Metanephros (tissue), 1 donor: ENCODE results near the gene ATP1B2. TPM values are rescaled to one million over a fixed set of nuclear protein-coding genes. Genes with fewer than 3 reads are reported as not detected.

Experiments used
- total RNA-seq: library from RNA; depleted of rRNA; stranded (reverse); fragments of >200 nt; gene quantifications from one replicate; pipeline ENCODE4 v1.2.3, GENCODE V29; 2014

Gene ATP1B2, protein sequence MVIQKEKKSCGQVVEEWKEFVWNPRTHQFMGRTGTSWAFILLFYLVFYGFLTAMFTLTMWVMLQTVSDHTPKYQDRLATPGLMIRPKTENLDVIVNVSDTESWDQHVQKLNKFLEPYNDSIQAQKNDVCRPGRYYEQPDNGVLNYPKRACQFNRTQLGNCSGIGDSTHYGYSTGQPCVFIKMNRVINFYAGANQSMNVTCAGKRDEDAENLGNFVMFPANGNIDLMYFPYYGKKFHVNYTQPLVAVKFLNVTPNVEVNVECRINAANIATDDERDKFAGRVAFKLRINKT
- 13.1 TPM for total RNA-seq

DNA sequence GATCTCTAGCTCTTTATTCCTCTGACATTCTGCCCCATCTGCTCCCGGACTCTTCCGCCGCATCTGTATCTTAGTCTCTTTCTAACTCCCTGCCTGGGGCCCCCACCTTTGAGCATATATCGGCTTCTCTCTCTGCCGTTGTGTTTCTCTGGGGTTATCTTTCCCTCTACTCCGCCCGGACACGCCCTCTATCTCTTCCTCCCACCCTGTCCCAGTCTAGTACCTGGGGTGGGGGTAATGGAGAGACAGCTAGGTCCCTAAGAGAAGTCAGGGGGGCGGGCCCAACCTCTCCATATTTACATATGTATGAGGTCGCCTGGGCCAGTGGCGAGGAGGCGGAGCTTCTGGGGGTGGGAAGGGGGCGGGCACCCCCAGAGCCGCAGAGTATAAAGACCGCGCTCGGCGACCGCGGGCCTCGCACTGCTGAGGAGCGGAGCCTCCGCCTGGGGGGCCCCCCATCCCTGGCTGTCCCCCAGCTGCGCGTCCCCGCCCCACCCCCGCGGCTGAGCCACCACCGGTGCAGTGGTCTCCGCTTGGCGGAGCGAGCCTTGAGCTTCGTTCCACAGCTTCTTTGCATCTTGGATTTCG, at the start of gene ATP1B2:
Gene ATP1B2, plus strand, starts transcription at position 418 of the 588 bp plus-strand sequence. CDS start 593 bp downstream, outside the sequence.

DNA sequence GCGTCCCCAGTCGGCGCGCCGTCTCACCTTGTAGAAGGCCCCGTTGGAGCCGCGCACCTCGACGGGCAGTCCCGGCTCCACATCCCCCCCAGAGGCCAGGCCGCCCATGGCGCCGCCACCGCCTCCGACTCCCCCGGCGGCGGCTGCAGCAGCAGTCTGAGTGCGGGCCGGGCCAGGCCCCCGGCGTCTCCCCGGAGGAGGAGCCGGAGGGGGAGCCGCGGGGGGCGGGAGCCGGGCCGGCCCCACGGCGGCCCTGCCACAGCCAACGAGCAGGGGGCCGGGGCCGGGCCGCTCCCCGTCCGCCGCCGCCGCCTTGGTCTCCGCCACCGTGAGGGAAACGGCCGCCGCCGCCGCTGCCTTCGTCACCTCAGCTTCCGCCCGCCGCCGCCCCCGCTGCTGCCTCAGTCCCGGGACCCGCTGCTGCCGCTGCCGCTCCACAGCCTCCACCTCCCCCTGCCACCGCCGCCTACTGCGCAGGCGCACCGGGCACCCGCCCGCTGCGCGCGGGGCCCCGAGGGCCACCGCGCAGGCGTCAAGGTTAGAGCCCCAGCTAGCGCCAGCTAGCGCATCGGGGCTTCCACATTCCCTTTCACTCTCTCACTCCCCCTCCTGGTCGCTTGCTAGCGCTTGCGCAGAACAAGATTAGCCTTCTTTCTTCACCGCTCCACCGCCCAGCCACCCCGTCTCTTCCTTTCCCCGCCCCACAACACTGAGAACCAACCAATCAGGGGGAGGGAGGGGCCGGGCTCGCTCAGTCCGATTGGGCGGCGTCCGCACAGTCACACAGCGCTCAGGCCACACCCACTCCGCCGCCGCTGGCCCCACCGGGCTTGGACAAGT, 36.1 kb upstream of the ATP1B2 start, which contains the start of gene FXR2:
Gene FXR2, minus strand, starts transcription at position 473 of the 840 bp plus-strand sequence. Its CDS starts 365 bp downstream, at position 108.

DNA sequence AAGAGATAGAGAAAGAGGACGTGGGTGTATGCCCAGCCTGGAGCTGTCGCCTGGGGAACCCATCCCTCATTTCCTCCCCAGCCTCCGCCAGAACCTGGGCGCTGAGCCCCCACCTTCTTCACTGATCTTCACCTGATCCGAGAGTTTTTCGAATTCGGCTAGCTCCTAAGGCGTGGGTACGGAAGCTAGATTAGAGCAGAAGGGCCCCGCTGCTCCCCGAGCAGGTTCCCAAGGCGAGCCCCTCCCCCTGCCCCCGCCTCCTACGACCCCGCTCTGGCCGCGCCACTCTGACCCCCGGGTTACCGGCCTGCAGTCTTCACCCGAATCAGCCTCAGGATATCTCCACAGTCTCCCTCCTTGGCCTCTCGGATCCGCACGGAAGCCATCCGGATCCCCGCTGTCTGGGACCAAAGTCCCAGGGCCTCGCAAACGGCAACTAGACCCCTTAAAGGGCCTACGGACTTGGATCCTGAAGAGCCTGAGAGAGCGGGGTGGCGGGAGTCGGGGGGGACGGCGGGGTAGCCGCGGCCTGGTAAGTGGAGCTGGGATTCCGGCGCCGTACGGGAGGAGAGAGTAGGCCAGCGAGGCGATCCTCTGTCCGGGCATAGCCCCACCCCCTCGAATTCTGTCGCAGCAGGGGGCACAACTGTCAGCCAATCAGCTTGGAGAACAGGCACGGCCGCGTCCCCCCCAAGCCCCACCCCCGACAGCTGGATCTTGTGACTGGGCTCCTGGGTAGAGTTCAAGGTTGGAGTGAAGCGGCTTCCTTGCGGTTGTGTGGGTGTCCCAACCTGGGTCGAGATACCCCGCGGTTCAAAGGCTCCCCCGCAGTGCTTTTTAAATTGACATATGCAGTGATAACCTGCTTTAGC, 23.2 kb upstream of the ATP1B2 start, which contains the start of gene SAT2:
Gene SAT2, minus strand, starts transcription at position 572 of the 872 bp plus-strand sequence. Its CDS starts 186 bp downstream, at position 386.

DNA sequence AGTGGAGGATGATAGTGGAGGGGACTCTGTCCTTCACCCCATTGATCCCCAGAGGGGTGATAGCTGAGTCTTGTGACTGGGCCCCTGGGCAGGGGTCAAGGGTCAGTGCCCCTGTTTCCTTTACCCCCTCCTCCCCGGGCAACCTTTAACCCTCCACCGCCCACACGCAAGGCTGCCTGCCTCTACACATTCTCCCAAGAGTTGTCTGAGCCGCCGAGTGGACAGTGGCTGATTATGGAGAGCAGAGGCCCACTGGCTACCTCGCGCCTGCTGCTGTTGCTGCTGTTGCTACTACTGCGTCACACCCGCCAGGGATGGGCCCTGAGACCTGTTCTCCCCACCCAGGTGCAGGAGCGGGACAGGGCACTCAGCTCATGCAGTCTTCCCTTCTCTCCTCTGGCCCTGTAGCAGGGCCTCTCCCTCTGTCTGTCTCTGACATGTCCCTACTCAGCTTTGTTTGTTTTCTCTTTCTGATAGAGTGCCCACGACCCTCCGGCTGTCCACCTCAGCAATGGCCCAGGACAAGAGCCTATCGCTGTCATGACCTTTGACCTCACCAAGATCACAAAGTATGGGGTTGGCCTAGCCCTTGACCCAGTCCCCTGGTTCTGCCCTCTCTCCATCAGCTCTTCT, 20.7 kb upstream of the ATP1B2 start, which contains the start of gene SHBG:
Gene SHBG, plus strand, starts transcription at position 197 of the 633 bp plus-strand sequence. Its CDS starts 38 bp downstream, at position 235.

DNA sequence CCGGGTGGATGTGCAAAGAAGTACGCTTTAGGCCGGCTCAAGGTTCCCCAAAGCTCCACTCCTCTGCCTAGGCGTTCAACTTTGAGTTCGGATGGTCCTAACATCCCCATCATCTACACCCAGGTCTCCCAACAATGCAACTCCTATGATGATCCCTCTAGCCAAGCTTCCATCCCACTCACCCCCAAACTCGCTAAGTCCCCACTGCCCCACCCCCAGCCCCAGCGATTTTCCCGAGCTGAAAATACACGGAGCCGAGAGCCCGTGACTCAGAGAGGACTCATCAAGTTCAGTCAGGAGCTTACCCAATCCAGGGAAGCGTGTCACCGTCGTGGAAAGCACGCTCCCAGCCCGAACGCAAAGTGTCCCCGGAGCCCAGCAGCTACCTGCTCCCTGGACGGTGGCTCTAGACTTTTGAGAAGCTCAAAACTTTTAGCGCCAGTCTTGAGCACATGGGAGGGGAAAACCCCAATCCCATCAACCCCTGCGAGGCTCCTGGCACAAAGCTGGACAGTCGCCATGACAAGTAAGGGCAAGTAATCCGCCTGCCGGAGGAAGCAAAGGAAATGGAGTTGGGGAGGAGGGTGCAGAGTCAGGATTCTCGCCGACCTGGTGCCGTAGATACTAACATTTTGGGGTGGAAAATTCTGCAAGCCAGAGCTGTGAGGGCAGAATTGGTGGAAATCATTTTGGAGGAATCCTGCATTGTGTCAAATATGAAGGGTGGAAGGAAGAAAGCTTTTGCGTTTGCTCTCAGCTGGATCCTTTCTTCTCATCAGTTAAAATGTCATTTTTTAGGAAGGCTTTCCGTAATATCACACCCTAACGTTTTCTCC, 36.6 kb downstream of the ATP1B2 start, which contains the start of gene TP53:
Gene TP53, minus strand, starts transcription at position 419 of the 836 bp plus-strand sequence. CDS start 10,896 bp downstream, outside the sequence.

DNA sequence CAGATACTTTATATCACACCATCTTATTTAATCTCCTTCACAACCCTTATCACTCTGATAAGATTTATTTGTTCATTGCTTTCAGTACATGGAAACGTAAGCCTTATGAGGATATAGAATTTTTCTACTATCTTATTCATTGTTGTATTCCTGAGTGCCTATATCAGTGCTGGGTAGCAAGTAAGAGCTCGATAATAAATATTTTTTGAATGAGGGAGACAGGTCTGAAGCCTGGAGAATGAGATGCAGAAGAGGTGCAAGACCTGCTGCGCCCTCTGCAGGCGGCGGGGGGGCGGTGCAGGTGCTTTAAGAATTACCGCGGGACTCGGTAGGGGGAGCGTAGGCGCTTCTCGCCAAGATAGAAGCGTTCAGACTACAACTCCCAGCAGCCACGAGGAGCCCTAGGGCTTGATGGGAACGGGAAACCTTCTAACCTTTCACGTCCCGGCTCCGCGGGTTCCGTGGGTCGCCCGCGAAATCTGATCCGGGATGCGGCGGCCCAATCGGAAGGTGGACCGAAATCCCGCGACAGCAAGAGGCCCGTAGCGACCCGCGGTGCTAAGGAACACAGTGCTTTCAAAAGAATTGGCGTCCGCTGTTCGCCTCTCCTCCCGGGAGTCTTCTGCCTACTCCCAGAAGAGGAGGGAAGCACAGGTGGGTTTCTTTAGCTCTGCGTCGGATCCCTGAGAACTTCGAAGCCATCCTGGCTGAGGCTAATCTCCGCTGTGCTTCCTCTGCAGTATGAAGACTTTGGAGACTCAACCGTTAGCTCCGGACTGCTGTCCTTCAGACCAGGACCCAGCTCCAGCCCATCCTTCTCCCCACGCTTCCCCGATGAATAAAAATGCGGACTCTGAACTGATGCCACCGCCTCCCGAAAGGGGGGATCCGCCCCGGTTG, 37.4 kb downstream of the ATP1B2 start, which contains the start of gene WRAP53:
Gene WRAP53, plus strand, starts transcription at position 570 of the 900 bp plus-strand sequence. Its CDS starts 172 bp downstream, at position 742.

DNA sequence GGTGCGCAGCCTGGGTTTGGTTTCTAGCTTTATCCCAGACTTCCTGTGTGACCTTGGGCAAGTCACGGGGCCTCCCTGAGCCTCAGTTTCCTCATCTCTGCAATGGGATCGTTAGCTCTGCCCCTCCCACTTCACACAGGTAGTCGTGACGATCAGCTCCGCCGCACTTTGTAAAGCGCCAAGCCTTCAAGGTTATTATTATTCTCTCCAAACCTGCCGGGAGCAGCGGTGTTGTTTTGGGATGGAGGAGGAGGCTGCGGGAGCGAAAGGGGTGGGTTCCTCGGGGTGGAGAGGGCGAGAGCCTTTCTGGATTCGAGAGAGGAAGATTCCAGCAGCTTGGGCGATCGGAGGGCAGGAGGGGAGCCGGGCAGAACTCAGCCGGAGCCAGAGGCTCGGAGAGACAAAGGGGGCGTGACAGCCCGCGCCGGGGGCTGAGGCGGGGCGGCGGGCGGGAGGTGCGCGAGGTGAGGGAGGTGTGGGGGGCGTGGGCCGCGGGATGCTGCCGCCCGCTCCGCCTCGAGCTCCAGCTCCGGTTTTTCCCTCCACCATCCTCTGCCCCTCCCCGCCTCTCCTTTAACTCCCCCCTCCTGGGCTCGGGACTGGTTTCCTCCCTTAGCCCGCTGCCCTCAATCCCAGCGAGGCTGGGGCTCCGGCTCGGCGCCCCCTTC, 54.0 kb downstream of the ATP1B2 start, which contains the start of gene EFNB3:
Gene EFNB3, plus strand, starts transcription at position 602 of the 668 bp plus-strand sequence. CDS start 397 bp downstream, outside the sequence.

Other genes with a start within 250 kb of the ATP1B2 start
- gene TMEM256, start 246.8 kb upstream of the ATP1B2 start, total RNA-seq = 109 TPM
- 21.3 TPM for gene NLGN2, start 243.1 kb upstream of the ATP1B2 start, total RNA-seq
- gene SPEM1, start 230.6 kb upstream of the ATP1B2 start, total RNA-seq = not detected
- gene SPEM2, start 225.3 kb upstream of the ATP1B2 start, total RNA-seq = not detected
- gene SPEM3, start 222.1 kb upstream of the ATP1B2 start, total RNA-seq = not detected
- 5.0 TPM for gene TMEM102, start 215.5 kb upstream of the ATP1B2 start, total RNA-seq
- 4.8 TPM for gene FGF11, start 211.4 kb upstream of the ATP1B2 start, total RNA-seq
- 21.4 TPM for gene CHRNB1, start 205.9 kb upstream of the ATP1B2 start, total RNA-seq
- 31.0 TPM for gene ZBTB4, start 171.3 kb upstream of the ATP1B2 start, total RNA-seq
- gene SLC35G6, start 169.5 kb upstream of the ATP1B2 start, total RNA-seq = not detected
- gene POLR2A, start 166.6 kb upstream of the ATP1B2 start, total RNA-seq = 118 TPM
- gene TNFSF12, start 101.9 kb upstream of the ATP1B2 start, total RNA-seq = 11.6 TPM
- gene TNFSF13, start 92.2 kb upstream of the ATP1B2 start, total RNA-seq = 10.2 TPM
- gene SENP3, start 89.0 kb upstream of the ATP1B2 start, total RNA-seq = 58.0 TPM
- 16.2 TPM for gene CD68, start 71.3 kb upstream of the ATP1B2 start, total RNA-seq
- 49.6 TPM for gene MPDU1, start 67.1 kb upstream of the ATP1B2 start, total RNA-seq
- gene SOX15, start 60.8 kb upstream of the ATP1B2 start, total RNA-seq = 1.5 TPM
- 30.3 TPM for gene FXR2, start 36.0 kb upstream of the ATP1B2 start, total RNA-seq
- gene SAT2, start 23.1 kb upstream of the ATP1B2 start, total RNA-seq = 56.3 TPM
- gene SHBG, start 20.8 kb upstream of the ATP1B2 start, total RNA-seq = 2.6 TPM
- 47.4 TPM for gene TP53, start 36.6 kb downstream of the ATP1B2 start, total RNA-seq
- gene WRAP53, start 37.6 kb downstream of the ATP1B2 start, total RNA-seq = 8.2 TPM
- 8.7 TPM for gene EFNB3, start 54.3 kb downstream of the ATP1B2 start, total RNA-seq
- 0.47 TPM for gene DNAH2, start 66.8 kb downstream of the ATP1B2 start, total RNA-seq
- gene KDM6B, start 183.3 kb downstream of the ATP1B2 start, total RNA-seq = 22.2 TPM
- 21.1 TPM for gene TMEM88, start 204.1 kb downstream of the ATP1B2 start, total RNA-seq
- gene NAA38, start 206.6 kb downstream of the ATP1B2 start, total RNA-seq = 139 TPM
- gene CYB5D1, start 207.1 kb downstream of the ATP1B2 start, total RNA-seq = 17.4 TPM
- gene CHD3, start 237.9 kb downstream of the ATP1B2 start, total RNA-seq = 136 TPM